ENCODE results near the gene GAREM1. TPM values are rescaled to one million over a fixed set of nuclear protein-coding genes. Genes with fewer than 3 reads are reported as not detected.
"Not testable (repeated sequence)": the region's sequence is repeated elsewhere in the genome, so short reads cannot be mapped to it uniquely, and the experiment has no call there.

GAREM1 gene
- total RNA-seq, 1 experiment from 2014 or later = 1.0 TPM

DNA sequence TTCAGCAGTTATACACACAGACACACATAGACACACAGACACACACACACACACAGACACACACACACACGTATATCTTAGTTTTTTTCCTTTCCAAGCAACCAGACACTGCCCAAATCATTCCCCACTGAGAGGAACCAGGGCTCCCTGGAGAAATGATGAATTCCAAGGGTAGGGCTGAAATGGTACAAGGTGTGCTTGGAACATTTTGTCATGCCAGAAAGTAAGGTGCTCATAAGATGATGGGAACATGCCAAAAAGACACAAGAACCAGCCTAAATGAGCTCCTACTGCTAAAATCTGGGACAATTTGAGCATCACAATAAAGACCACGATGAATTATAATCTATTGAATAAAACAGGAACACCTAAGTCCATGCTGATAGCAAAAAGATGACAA is 177.6 kb downstream of the GAREM1 start:
- DNase-seq (ENCODE audit: low read depth) = no peak

GRCh38 chr18:32291623-32292022 is 179.1 kb downstream of the GAREM1 start:
- not testable (repeated sequence) for DNase-seq (ENCODE audit: low read depth)

GRCh38 chr18:32290810-32291209 is 179.9 kb downstream of the GAREM1 start:
- DNase-seq (ENCODE audit: low read depth) = no peak

DNA sequence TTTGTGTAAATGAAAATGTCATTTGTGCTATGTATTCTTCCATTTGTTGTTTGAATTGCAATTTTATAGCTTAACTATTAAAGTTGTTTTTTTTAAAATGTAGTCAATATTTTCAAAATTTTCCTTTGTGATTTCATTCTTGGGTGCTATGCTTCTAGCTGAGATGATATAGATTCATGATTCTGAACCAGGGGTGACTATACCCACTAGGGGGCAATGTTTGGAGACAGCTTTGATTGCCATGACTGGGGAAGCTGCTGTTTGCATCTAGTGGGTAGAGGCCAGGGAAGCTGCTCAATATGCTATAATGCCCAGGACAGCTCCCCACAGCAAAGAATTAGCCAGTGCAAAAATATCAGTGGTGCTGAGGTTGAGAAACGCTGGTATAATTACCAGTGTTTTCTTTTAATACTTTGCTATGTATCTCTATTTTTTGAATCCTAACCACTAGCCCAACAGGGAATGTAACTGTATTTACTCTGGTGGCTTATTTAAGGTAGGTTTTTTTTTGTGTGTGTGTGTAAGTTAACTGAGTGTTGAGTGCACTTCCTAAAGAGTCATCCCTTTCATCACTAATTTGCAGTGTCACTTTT is 181.1 kb downstream of the GAREM1 start:
- peak; percentile 59 for DNase-seq (ENCODE audit: low read depth)

- no peak for DNase-seq (ENCODE audit: low read depth)
These were observed 182.8 kb downstream of the GAREM1 start for GRCh38 chr18:32287873-32288272.

DNA sequence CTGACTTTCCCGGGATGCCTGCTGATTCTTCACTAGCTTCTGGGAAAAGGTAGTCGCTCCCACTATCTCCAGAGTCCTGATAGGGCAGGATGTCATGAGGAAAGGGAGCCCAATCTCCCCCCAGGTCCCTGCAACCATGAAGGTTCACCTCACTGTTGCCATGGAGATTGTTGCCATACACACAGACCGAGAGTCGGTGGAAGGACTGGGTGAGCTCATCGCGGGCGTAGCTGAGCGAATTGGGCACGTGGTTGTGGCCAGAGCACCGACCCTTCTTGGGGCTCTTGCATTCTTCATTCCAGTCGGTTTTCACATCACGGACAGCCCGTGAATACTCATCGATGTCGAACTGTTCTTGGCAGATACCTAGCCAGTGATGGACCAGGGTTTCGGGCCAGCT is 183.4 kb downstream of the GAREM1 start:
- no peak for DNase-seq (ENCODE audit: low read depth)

- no peak for DNase-seq (ENCODE audit: low read depth)
These were observed 183.9 kb downstream of the GAREM1 start for GRCh38 chr18:32286749-32287148.

- DNase-seq (ENCODE audit: low read depth) = no peak
These were observed 186.4 kb downstream of the GAREM1 start for GRCh38 chr18:32284284-32284683.

DNA sequence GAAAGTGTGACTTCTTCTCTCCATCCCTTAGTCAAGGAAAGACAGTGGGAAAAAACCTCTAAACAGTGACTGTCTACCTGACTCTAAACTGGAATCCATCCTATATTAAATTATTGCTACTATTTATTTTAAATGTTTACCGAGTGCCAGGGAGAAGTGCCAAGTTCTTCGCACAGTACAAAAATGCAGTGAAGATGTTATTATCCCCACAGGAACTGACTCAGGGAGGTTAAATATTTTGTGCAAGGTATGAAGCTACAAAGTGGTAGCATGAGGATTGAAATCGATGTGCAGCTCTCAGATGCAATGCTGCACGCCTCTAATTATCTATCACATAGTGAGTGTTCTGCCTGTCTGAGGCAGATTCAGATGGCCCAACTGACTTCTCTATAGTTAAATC is 189.8 kb downstream of the GAREM1 start:
- DNase-seq (ENCODE audit: low read depth) = no peak

DNA sequence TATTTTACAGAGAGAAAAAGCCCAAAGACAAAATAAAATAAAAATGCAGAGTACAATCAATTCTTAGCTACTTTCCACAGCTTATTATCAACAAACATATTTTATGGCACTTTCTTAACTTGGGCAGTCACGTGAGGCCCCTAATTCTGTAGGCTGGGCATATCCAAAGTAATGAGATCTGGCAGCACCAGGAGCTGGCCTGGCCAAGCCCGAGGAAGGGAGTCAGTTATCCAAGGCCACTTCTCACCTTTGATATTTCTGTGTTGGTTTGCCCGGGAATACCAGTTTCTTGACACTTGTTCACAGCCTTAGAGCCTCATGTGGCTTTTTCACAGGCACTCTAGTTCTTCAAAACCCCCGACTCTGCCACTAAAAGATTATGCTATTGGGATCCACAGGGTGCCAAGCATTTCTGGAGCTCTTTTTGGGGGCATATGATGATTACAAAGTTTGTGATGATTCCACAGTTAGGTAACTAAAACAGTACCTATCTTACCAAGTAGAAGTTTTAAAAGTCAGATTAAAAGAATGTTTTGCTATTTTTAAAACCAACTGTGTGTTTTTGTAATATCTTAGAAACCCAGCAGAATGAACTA is 190.4 kb downstream of the GAREM1 start:
- DNase-seq (ENCODE audit: low read depth) = no peak

DNA sequence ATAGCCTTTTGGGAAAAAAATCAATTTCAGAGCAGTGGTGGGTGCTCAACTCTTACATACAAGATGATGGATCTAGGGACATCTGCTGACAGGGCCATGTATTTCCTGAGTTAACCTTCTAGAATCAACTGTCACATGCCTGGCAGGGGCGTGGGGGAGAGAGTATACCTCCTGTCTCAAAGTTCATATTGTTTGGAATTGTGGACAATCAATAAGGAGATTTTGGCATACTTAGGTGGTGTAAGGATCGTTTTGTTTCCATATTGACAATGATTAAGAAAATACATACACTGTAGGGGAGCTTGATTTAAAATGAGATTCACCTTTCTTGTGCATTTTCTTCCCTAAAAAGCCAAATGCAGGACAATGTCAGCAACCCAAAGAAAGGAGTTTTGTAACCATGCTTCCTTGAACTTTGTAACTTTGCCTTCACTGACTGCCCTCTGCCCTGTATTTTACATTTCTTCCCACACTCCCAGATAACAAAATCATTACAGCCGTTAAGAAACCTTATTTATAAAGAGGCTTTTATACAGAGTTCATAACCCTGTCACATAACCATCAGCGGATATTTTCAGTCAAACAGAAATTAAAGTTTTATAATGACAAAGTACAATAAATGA is 192.4 kb downstream of the GAREM1 start:
- no peak for DNase-seq (ENCODE audit: low read depth)

DNA sequence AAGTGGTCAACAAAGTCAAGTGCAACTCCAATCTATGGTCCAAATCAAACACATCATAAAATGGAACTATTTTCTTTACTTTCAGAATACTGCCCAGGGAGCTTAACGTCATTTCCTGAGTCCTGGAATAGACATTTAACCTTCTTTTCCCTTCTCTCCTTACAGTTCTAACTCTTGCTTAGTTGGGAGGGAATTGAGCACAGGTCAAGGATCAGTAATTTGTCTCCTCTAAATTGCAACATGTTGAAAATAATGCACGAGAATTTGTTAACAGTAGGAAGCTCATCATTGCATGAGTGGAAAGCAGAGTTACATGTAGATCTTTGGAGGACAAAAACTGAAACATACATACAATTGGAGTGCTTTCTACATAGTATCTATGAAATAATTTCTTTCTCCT is 193.1 kb downstream of the GAREM1 start:
- no peak for DNase-seq (ENCODE audit: low read depth)

- DNase-seq (ENCODE audit: low read depth) = peak; percentile 16
These were observed 193.8 kb downstream of the GAREM1 start for GRCh38 chr18:32276906-32277305.

DNA sequence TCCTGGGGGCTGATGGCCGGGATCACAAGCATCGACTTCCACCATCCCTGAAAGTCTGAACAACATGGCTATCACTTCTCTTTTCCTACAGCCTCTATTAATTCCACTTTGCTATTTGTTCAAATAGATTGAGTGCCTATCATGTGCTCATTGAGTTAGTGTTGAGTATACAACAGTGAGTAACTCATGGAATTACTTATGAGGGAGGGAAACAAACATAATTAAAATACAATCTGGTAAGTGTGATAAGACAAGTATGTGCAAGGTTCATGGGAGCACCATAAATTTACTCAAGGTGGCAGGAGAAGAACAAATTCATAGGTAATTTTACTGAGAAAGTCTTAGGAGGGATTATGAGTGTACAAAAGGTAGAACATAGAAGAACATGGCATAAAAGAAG is 194.4 kb downstream of the GAREM1 start:
- no peak for DNase-seq (ENCODE audit: low read depth)

GRCh38 chr18:32275221-32275620 is 195.5 kb downstream of the GAREM1 start:
- DNase-seq (ENCODE audit: low read depth) = no peak

GRCh38 chr18:32274307-32274706 is 196.4 kb downstream of the GAREM1 start:
- DNase-seq (ENCODE audit: low read depth) = no peak

DNA sequence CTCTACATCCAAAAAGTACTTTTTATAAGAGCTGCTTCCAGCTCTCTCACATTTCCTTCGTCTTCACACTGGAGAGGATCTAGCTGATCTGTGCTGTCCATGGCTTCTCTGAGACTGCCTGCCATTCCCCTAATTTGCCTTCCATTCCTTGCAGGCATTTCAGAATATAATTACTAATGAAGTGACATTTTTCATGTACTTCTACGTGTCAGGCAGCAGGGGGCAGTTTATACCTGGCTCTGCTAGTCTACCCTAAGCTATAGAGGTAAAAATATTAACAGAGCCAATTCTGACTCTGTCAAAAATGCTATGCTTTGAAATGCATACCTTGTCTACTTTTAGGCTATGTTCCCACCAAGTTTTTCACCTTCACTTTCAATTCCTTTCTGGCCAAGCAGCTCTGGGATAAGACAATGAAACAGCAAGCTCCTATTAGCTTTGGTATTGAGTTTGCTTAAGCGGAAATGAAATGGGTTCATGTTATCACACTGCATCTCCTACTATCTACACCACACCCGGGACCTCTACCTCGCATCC is 198.9 kb downstream of the GAREM1 start:
- DNase-seq (ENCODE audit: low read depth) = peak; percentile 29

GRCh38 chr18:32270341-32270740 is 200.3 kb downstream of the GAREM1 start:
- no peak for DNase-seq (ENCODE audit: low read depth)

GRCh38 chr18:32267463-32267862 is 203.2 kb downstream of the GAREM1 start:
- DNase-seq (ENCODE audit: low read depth) = no peak

DNA sequence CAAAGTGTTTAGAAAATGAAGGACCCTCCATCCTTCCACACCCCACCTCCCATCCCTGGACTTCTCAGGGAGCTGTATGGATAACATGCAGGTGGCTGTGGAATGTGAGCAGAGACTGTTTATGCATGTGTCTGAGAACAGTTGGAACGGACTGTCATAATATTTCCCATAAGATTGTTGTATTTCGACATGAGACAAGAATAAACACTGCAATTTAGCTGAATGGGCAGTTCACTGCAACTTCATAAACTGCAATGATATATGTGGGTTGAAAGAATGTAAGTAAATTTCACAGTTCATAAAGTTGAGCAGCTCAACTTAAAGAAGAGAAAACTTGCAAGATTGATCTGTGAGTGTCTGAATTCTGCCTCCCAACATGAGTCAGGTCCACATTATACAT is 206.3 kb downstream of the GAREM1 start:
- no peak for DNase-seq (ENCODE audit: low read depth)

DNA sequence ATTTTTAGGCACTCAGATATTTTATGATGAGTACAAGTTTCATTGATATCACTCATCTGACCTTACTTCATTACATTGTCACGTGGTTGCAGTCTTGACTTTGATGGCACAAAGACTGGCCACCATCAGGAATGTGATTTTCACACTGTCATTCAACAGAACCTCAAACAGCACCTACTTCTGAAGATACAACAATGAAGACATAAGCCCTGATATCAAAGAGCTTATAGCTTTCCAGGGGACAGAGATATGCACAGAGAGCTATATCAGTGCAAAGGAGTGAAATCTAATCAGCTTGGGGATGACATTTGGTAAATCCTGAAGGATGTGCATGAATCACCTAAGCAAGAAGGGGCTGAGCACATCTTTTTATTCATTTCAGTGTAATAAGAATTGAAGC is 208.6 kb downstream of the GAREM1 start:
- no peak for DNase-seq (ENCODE audit: low read depth)

GRCh38 chr18:32261003-32261402 is 209.7 kb downstream of the GAREM1 start:
- no peak for DNase-seq (ENCODE audit: low read depth)

GRCh38 chr18:32259553-32259952 is 211.1 kb downstream of the GAREM1 start:
- no peak for DNase-seq (ENCODE audit: low read depth)
